NCI-H1105 treated with DMSO at 0.1 percent for 48 hours (cell line): ENCODE measurements around the gene CYRIA.

Experiments used
- DNase-seq: peaks from one replicate; lab custom pipeline; 2025; lab: John Stamatoyannopoulos, UW

Gene CYRIA

DNA sequence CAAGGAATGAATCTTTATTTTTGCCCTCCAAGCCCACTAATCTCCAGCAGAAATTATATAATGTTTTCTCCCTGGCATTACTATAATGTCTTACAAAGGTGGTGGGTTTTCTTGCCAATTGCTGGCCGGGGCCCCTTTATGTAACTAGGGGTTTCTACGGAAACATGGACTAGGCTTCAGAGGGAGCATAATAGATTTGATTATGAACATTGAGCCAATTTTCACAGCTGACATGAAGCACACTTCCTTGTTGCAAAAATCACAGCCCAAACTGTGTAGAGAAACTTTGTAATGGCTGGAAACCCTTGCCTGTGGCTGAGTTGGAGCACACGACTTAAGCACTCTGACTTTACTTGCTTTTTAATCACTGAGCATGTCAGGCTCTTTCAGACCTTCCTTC lies 3.8 kb upstream of the CYRIA start:
- no peak for DNase-seq

DNA sequence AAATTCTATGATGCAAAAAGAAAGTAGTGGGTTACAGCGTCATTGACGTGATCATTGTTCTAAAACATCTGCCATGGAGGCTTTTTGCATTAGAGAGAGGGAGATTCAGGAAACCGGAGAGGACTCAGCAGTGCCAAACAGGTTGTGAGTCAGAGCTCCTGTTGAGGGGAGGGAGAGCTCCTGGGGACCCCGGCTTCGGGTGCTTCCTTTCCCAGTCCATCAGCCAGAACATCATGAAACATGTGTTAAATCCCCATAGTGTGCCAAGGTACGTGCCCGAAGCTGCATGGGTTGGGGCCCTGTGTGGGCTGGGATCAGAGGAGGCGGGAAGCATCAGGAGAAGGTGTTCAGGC lies 791 bp upstream of the CYRIA start:
- DNase-seq = no peak

DNA sequence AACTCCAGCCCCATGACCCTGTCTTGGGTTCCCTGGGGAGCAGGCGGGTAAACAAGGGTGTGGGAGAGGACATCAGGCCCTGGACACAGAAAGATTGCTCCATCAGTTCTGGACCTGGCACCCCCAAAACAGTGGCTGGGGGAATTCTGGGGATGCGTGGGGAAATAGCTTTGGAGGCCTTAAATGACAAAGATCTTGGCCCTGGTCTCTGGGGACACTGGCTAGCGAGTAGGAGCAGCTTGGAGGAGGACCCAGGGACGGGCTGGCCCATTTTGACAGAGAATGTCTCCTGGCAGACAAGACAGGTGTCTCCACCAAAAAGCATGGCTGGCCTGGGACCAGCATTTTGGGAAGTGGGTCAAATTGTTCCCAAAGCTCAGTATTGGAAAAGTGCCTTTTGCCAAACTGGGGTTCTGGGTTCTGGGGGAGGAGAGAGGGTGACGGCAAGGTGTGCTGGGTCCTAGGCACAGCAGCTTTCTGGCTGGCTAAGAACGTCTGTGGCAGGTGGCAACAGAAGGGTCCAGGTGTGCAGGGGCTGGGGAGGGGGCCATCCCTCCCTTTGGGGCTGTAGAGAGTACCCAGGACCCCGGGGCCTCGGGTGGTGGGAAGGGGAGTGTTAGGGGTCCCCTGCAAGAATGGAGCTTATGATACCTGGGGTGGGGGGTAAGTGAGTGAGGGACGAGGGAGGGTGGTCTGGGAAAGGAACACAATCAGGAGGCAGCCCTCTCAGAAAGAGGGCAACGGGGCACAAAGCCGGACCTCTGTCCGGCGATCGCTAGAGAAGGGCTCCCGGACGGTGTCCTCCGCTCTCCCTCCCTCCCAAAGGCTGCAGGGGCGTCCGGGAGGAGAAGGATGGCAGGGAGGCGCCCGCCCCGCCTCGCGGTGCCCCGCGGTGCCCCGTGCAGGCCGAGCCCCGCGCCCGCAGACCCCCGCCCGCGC lies 556 bp downstream of the CYRIA start:
- DNase-seq = no peak

DNA sequence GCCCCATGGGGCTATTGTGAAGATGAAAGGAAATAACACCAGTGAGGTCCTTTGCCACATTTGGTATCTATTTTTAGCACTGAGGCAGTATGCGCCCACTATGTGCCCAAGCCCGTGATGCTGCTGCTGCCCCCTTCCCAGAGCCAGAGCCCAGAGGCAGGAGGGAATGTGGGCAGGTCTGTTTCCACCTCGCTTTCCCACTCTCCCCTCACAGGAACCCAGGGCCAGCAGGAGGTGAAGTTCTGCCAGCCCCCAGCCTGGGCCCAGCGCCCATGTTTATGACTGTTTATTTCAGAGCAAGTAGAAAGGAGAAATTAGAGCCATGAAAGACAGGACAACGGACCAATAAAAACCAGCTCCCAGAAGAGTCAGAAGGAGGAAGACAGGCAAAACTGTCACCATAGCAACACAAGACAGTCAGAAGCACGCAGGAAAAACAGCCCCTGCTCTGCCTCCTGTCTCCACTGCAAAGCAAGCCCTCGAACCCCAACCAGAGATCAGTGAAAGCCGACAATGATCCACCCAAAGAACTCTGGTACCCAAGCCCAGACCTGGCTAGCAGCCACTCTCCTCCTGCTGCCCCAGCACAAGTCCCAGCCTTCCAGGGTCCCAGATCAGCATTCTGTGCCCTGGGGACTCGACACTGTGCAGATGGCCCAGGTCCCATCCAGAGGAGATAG lies 1.4 kb downstream of the CYRIA start:
- DNase-seq = peak; percentile 41

- DNase-seq = no peak
Observed at GRCh38 chr2:16663121-16663905, 2.3 kb downstream of the CYRIA start.

GRCh38 chr2:16661936-16662839 lies 3.4 kb downstream of the CYRIA start:
- no peak for DNase-seq

DNA sequence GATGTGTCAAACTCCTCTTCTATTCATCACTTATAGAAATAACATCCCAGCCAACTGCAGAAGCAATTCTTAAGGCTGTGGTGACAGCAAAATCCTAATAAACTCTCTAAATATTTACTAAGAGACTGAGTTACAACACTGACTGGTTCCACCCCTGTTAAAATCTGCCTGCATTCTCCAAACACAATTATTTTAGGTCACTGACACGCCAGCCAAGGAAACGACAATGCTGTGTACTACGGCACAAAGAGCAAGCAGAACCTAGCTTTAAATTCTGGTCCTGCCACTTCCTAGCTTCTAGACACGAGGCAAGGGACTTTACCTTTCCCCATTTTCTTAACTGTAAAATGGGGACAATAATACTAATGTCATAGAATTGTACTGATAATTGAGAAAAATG lies 4.1 kb downstream of the CYRIA start:
- no peak for DNase-seq

DNA sequence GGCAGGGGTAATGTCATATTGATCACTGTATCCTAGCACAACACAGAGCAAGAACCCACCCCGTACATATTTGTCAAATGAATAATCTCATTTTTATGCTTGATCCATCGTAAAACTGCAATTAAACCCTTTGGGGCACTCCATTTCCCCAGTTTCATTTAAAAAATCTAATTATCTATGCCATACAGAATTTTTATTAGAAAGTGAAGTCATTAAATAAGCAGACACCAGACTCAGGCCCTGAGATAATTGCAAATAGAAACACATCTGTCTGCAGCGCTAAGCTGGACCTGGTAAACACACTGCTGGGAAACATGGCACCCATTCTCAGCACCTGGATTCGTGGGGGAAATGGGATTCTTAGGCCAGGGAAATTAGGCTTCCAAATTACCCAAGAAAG lies 5.1 kb downstream of the CYRIA start:
- no peak for DNase-seq

DNA sequence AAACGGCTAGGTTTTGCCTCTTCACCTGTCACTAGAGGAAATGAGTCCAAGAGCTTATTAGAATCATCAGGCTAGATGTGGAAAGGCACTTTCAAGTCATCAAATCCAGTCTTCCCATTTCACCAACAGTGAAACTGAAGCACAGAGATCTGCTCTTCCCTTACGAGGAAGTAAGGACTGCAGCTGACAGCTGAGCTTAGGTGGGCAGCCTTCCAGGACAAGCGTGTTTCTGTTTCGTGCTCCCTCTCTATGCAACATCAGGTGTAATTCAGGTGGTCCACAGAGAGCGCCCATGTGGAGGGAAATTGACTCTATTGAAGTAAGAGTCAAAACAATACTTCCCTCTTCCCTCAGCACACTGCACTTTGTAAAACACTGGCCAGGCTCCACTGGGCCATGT lies 5.5 kb downstream of the CYRIA start:
- no peak for DNase-seq

- no peak for DNase-seq
Observed at GRCh38 chr2:16658076-16658739, 7.4 kb downstream of the CYRIA start.

DNA sequence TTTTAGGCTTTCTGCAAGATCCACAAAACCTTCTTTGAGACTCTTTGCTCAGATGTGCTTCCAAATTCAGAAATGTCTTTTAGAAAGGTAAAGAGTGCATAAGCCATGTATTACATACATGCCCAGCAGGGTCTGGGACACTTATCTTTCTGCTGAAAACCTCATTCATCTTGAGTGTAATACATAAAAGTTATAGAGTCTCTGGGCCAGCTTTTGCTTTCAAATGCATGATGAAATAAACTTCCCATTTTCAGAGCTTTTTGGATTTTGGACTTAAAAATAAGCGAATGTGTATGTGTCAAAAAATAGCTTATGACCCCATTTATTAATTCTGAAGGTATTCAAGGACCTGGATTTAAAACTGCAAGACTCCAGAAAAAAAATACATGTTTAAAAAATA lies 8.0 kb downstream of the CYRIA start:
- DNase-seq = no peak

- no peak for DNase-seq
Observed at GRCh38 chr2:16656784-16657391, 8.7 kb downstream of the CYRIA start.

DNA sequence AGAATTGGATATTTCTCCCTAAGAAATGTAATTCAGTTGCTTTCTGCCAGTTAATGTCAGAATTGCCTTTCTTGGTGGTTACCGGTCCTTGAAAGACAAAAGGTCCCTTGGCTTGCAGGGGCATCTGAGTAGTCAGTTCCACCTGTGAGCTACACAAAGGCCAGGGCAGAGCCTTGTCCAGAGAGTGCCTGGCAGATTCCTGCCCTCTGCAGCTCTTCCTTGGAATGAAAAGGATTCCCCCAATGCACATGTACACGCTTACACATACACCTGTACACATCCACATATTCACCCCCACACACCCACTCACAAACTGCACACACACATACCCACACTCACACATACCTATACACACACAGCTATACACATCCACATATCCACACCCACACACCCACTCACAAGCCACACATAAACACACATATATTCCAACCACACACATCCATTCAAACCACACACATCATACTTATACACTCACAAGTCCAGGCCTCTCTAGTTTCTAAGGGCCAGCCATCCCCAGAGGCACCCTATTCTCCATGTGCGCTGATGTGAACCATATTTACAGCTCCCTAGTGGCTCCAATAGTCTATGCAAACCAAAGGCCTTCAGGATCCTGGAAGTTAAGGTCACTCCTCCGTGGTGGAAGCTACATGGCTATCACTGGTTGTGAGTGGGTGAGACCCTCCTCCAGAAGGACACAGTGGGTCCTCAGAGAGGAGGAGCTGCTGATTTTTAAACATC lies 9.6 kb downstream of the CYRIA start:
- DNase-seq = no peak

DNA sequence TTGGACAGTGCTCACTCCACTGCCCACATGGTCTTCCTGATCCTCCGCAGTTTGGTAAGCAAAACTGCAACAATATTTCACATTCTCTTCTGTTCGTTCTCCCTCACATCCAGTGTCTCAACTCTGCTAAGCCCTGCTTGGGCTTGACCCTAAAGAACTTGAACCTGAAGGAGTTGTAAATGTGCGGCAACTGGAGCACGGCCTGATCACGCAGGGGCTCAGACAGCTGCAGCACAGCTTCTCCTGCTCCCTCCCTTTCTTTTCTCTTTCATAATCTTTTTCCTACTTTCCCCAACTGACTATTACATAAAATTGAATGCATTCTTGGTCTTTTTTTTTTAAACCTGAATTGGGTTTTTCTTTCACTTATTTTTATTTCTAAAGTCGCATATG lies 10.2 kb downstream of the CYRIA start:
- DNase-seq = no peak

DNA sequence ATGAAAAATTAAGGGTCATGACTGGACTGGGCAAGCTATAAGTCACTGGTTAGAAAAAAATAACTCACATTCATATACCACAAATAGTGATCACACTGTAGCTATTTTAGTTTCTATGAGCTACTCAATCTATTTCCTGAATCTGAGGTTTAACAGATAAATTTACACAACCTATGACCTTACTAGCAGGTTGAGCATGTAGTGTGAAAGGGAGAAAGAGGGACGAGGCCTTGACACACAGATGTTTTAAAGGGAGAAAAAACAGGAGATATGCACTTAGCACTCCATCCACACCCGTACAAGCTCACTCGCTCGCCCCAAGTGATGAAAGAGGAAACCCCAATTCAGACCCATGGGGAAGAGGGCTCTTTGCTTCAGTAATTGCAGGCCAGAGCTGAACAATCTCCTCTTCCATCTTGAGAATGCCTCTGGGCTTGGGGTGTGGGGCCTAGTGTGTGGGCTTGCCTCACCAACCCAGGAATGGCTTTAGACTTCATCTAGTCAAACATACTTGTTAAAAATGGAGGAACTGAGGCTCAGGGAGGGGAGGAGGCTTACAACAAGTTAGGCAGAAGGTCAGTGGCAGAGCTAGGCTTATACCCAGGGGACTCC lies 10.7 kb downstream of the CYRIA start:
- no peak for DNase-seq

DNA sequence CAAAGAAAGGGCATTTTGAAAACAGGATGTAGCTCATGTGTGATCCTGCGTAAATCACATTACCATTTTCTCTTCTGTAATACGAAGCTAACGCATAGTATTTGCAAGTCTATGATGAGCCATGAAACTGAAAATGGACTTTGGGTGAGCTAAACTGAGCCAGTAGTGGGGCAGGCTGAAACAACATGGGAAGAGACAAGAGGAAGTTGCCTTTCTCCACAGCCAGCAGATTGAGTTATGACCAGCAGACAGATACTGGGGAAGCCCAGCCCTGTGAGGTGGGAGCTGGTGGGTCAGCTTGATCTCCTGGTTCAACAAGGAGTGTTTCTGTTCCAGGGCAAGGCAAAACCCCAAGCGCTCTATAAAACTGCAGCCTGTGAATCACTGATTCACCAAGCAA lies 11.8 kb downstream of the CYRIA start:
- no peak for DNase-seq

- no peak for DNase-seq
Observed at GRCh38 chr2:16653083-16653375, 12.6 kb downstream of the CYRIA start.

DNA sequence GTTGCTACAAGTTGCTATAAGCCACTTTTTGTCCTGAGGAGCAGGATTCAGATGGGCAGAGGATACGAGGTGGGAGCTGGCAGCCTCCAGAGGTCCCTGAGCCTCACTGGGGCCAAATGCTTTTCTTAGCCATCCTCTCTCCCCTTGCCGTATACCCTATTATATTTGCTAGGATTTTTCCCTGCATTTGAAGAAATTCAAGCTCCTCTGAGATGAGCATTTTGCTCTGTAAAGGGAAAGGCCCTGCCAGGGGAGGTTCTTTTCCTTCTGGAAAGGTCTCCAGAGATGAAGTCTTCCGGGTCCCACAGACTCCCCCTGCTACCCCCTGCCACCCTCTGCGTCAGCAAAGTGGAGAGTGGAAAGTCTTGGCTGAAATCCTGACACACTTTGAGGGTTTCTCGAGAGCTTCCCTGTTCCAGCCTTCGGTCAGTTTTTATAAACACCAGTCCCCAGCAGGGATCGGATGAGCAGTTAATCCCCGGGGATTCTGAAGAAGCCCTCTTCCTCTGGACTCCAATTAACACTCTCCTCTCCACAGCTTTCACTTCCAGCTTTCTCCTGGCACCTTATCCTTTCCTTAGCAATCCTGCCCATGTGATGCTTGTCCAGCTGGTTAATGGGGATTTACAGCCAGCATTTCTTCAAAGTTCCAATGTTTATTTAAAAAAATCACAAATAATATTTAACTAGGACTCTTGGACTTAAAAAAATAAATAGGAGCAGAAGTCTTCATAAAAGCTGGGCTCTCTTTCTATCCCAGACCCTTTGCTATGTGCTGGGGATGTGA lies 13.1 kb downstream of the CYRIA start:
- DNase-seq = no peak
